Prostate gland (tissue), 2 donors: Measurements from ENCODE around the gene MARF1. TPM values are rescaled to one million over a fixed set of nuclear protein-coding genes. Genes with fewer than 3 reads are reported as not detected.

Source experiments
- DNase-seq: peaks from one replicate; pipeline ENCODE4 v3.0.0-alpha.2; 2019; ENCODE audit warnings: low spot score
- H3K27ac ChIP-seq, 2 donors: fragments of 200-600 bp; sonication (generic); 2 replicates each; pipeline ENCODE4 v1.5.1; 2017 to 2019
- H3K27me3 ChIP-seq: fragments of 200-600 bp; sonication (generic); replicated peaks from 2 replicates; pipeline ENCODE4 v1.5.1; 2019; ENCODE audit not compliant: insufficient read depth
- H3K36me3 ChIP-seq, 2 donors: fragments of 200-600 bp; sonication (generic); 1 replicate in 1 of 2; 2 replicates in 1 of 2; pipeline versions ENCODE4 v1.5.1 to v1.8.1; 2017 to 2019
- H3K4me1 ChIP-seq: fragments of 200-600 bp; sonication (generic); replicated peaks from 2 replicates; pipeline ENCODE4 v1.5.1; 2019
- H3K4me3 ChIP-seq, 2 donors: fragments of 200-600 bp; sonication (generic); 2 replicates each; pipeline ENCODE4 v1.5.1; 2017 to 2019
- H3K9me3 ChIP-seq: fragments of 200-600 bp; sonication (generic); 2 replicates; pipeline ENCODE4 v1.5.1; 2017
- CTCF ChIP-seq, 4 experiments: fragments of 200-600 bp in 2 of 4; fragments of 450-650 bp in 2 of 4; sonication (generic) in 2 of 4; IDR thresholded peaks; 1 replicate in 3 of 4; 2 replicates in 1 of 4; pipeline ENCODE4 v1.5.1; 2016 to 2019; ENCODE audit warnings: antibody characterized with exemption in 4 of 4, mild to moderate bottlenecking in 2 of 4, moderate library complexity in 2 of 4
- POLR2A ChIP-seq: fragments of 450-650 bp; IDR thresholded peaks from one replicate; pipeline ENCODE4 v1.6.1; 2016; ENCODE audit warnings: antibody characterized with exemption, mild to moderate bottlenecking
- POLR2AphosphoS5 ChIP-seq: sonication (generic); formaldehyde crosslinking; IDR thresholded peaks from one replicate; pipeline ENCODE4 v1.6.1; 2017; ENCODE audit warnings: antibody characterized with exemption
- WGBS: methylation state at CpG from one replicate; pipeline ENCODE4 v1.1.5; 2018; 5-methylcytosine and 5-hydroxymethylcytosine counted together
- intact Hi-C: fragments of 100-400 bp; cut with DNase I; formaldehyde crosslinking; loops from one replicate; pipeline ENCODE4 v1.14.2; 2022
- total RNA-seq, 2 donors: library from RNA; depleted of rRNA; stranded (reverse); fragments of >200 nt; gene quantifications; one replicate each; pipeline ENCODE4 v1.1.0, GENCODE V29; 2016

Gene MARF1
- total RNA-seq, 2 donors from 2014 or later, result 33.3 to 54.2 TPM

- peak; percentile 37 for DNase-seq
- Histone ChIP-seq H3K27ac (peak overlapping the region; percentile 47 to 65), H3K4me3 (no peak overlapping the region), H3K9me3 (no peaks in the 10 kb centered on the region), H3K27me3 (no peaks in the 10 kb centered on the region), H3K4me1 (no peaks in the 10 kb centered on the region), H3K36me3 (no peaks in the 10 kb centered on the region)
- WGBS, result 80% methylated on average over 5 of the region's 5 CpGs
- TF ChIP-seq CTCF (IDR thresholded peaks at IDR 0.05) (no peak), POLR2A (no peak), POLR2AphosphoS5 (no peak)
- intact Hi-C loops, result no loop called here
Observed at GRCh38 chr16:15606518-15607220, 36.3 kb downstream of the MARF1 start.

GRCh38 chr16:15605839-15606517 is 37.0 kb downstream of the MARF1 start:
- intact Hi-C loops, result no loop called here
- WGBS, result 61% methylated on average over 13 of the region's 13 CpGs
- H3K4me1 ChIP-seq, result no peaks in the 10 kb centered on the region
- H3K36me3 ChIP-seq, result peaks cover 0 to 6% of the 10 kb centered on the region in 2 donors
- no peaks in the 10 kb centered on the region for H3K9me3 ChIP-seq
- H3K27me3 ChIP-seq, result no peaks in the 10 kb centered on the region
- TF ChIP-seq POLR2A, result no peak
- no peak overlapping the region for H3K4me3 ChIP-seq
- DNase-seq, result no peak
- H3K27ac ChIP-seq, result peak overlapping the region; percentile 47 to 65

DNA sequence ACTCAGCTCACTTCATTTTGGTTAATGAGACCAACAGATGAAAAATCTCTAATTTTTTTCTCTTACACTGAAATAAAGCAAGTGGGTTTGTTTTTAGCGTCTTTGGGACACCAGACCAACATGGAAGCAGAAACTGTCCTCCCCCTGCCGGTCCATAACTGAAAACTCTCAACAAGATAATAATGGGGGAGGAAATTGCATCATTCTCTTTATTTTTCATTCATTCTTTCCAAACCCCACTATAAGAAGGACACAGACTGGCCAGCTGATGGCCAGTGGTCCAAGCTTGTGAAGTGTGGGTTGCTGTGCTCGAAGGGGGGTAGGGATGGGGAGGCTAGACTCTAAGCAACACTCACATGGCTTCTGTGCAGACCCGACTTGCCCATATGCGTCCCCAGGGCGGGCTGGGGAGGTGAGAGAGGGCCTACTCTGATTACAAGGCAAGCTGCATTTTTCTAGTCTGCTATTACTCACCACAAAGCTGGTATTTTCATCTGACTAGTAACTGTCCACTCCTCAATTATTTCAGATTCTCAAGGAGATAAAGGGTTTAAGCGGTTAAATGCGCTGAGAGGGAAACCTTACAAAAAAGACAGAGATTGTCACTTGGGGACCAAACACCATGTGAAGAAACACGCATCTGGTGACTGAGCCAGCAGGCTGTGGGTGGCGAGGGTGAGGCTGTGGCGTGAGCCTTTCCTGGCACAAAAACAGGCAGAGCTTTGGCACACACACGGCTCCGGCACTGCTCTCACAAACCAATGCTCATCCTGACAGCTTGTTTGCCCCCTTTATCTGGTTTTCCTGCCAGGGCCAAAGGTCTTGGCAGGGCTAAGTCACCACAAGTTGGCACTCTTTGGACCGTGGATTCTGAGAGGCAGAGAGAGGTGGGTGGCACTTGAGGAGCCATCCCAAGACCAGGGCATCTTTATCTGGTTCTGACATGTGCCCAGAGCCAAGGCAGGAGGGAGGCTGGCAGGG is 38.2 kb downstream of the MARF1 start:
- no peaks in the 10 kb centered on the region for H3K27me3 ChIP-seq
- no peaks in the 10 kb centered on the region for H3K4me1 ChIP-seq
- H3K4me3 ChIP-seq, result no peak overlapping the region
- DNase-seq, result no peak
- 59% methylated on average over 14 of the region's 14 CpGs for WGBS
- H3K27ac ChIP-seq, result no peak overlapping the region
- H3K36me3 ChIP-seq, result peaks cover 0 to 8% of the 10 kb centered on the region in 2 donors
- intact Hi-C loops, result loop anchor here (5.0 kb wide), 1 partner anchor 52 kb away; no protein-coding TSS in a partner anchor
- TF ChIP-seq POLR2A, result no peak
- H3K9me3 ChIP-seq, result no peaks in the 10 kb centered on the region

GRCh38 chr16:15602285-15603044 is 40.5 kb downstream of the MARF1 start:
- WGBS, result 91% methylated on average over 23 of the region's 23 CpGs
- intact Hi-C loops, result loop anchor here (5.0 kb wide), 1 partner anchor 50 kb away; no protein-coding TSS in a partner anchor
- peaks cover 0 to 13% of the 10 kb centered on the region in 2 donors for H3K36me3 ChIP-seq
- H3K4me1 ChIP-seq, result no peaks in the 10 kb centered on the region
- no peak overlapping the region for H3K4me3 ChIP-seq
- H3K27me3 ChIP-seq, result no peaks in the 10 kb centered on the region
- DNase-seq, result no peak
- no peaks in the 10 kb centered on the region for H3K9me3 ChIP-seq
- H3K27ac ChIP-seq, result no peak overlapping the region
- TF ChIP-seq CTCF (IDR thresholded peaks at IDR 0.05) (no peak), POLR2AphosphoS5 (no peak)

- H3K27ac ChIP-seq, result no peak overlapping the region
- TF ChIP-seq POLR2AphosphoS5 (no peak), CTCF (IDR thresholded peaks at IDR 0.05) (no peak), POLR2A (no peak)
- 81% methylated on average over 9 of the region's 9 CpGs for WGBS
- H3K4me3 ChIP-seq, result no peak overlapping the region
- intact Hi-C loops, result loop anchor here (5.0 kb wide), 1 partner anchor 49 kb away; no protein-coding TSS in a partner anchor
- no peak for DNase-seq
- H3K27me3 ChIP-seq, result no peaks in the 10 kb centered on the region
- H3K4me1 ChIP-seq, result no peaks in the 10 kb centered on the region
- H3K36me3 ChIP-seq, result peaks cover 0 to 13% of the 10 kb centered on the region in 2 donors
- no peaks in the 10 kb centered on the region for H3K9me3 ChIP-seq
Observed at GRCh38 chr16:15601212-15601879, 41.6 kb downstream of the MARF1 start.
